ENCODE measurements around the gene PRKCQ.
"Not testable (repeated sequence)": the region's sequence is repeated elsewhere in the genome, so short reads cannot be mapped to it uniquely, and the experiment has no call there.

The PRKCQ gene

DNA sequence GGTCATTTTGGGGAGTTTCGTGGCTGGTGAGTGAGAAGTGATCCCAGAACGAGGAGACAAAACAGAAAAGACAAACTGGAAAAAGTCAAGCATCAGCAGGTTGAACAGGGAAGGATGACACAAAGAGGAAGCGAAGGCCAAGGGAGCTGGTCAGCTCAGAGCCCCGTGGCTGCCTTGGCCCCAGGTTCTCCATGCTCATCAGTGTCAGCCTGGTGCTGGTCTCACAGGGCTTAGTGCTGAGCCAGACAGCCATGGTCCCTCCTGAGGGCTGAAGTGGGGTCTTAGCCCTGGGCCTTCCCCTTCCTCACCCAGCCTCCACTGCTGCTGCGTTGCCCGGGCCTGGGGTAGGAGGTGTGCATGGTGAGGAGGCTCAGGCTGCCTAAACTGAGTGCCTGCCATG, 193.7 kb downstream of the PRKCQ start:
- in situ Hi-C loops (cut with MboI; ENCODE audit: low pct_unique_long_range_greater_than_20kb, low sequenced_read_pairs, unreplicated experiment): no loop called here
- DNase-seq (ENCODE audit: low spot score): no peak
- TF ChIP-seq CTCF (IDR thresholded peaks at IDR 0.05; ENCODE audit: extremely low read depth, insufficient read depth, missing control alignments): no peak

DNA sequence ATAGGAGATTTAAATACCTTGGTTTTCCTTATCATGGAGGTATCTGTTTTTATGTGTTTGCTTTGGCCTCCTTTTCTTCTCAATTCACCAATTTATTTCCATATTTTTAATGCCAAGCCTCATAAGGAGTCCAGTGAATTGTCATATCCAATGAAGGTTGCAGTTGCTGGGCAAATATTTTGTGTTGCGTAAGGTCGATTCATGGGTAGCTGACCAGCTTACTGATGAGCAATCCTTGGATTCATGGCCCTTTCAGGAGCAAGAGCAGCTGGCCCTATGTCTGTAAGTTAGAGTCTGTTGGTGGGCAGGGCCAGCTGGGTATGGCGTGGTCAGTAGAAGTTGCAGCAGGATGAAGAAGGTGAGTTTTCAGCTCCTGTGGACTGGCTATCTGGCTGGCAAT, 194.4 kb downstream of the PRKCQ start:
- TF ChIP-seq CTCF (IDR thresholded peaks at IDR 0.05; ENCODE audit: extremely low read depth, insufficient read depth, missing control alignments): no peak
- in situ Hi-C loops (cut with MboI; ENCODE audit: low pct_unique_long_range_greater_than_20kb, low sequenced_read_pairs, unreplicated experiment): no loop called here

GRCh38 chr10:6384847-6385246, 195.2 kb downstream of the PRKCQ start:
- in situ Hi-C loops (cut with MboI; ENCODE audit: low pct_unique_long_range_greater_than_20kb, low sequenced_read_pairs, unreplicated experiment): no loop called here
- DNase-seq (ENCODE audit: low spot score): no peak

More for the DNA sequence above, 194.4 kb downstream of the PRKCQ start:
- DNase-seq (ENCODE audit: low spot score): no peak

GRCh38 chr10:6384031-6384430, 196.0 kb downstream of the PRKCQ start:
- no peak for TF ChIP-seq CTCF (IDR thresholded peaks at IDR 0.05; ENCODE audit: extremely low read depth, insufficient read depth, missing control alignments)
- no peak for DNase-seq (ENCODE audit: low spot score)
- in situ Hi-C loops (cut with MboI; ENCODE audit: low pct_unique_long_range_greater_than_20kb, low sequenced_read_pairs, unreplicated experiment): no loop called here

More at GRCh38 chr10:6384847-6385246, 195.2 kb downstream of the PRKCQ start:
- TF ChIP-seq CTCF (IDR thresholded peaks at IDR 0.05; ENCODE audit: extremely low read depth, insufficient read depth, missing control alignments): no peak

DNA sequence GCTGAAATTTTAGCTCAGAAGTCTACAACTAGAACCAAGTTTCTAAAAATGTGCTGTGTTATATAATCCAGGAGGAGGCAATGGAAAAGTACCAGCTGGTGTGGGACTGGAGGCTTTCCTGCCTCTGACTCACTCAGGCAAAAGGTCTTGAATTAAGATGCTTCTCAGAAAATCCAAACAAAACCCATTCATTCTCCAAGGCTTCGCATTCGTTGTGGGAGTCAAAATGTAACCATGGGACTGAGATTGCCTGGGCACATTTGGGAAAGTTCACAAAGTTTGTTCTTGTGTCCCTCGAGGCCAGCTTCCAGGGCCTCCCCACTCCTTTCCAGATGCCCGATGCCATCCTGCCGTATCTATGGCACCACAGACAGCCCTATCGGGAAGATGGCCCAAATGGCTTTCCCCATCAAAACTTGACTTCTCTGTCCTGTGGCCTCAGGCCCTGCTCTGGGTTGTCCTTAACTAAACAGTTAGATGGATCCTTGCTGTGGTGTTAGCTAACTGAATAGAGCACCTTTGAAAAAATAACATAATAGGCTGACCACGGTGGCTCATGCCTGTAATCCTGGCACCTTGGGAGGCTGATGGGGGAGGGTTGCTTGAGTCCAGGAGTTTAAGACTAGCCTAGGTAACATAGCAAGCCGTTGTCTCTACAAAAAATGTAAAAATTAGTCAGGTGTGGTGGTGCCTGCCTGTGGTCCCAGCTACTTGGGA, 196.8 kb downstream of the PRKCQ start:
- no peak for DNase-seq (ENCODE audit: low spot score)
- TF ChIP-seq CTCF (IDR thresholded peaks at IDR 0.05; ENCODE audit: extremely low read depth, insufficient read depth, missing control alignments): no peak
- in situ Hi-C loops (cut with MboI; ENCODE audit: low pct_unique_long_range_greater_than_20kb, low sequenced_read_pairs, unreplicated experiment): no loop called here

- peak; percentile 46 for DNase-seq (ENCODE audit: low spot score)
- no peak for TF ChIP-seq CTCF (IDR thresholded peaks at IDR 0.05; ENCODE audit: extremely low read depth, insufficient read depth, missing control alignments)
- in situ Hi-C loops (cut with MboI; ENCODE audit: low pct_unique_long_range_greater_than_20kb, low sequenced_read_pairs, unreplicated experiment): no loop called here
These were observed 198.0 kb downstream of the PRKCQ start for GRCh38 chr10:6382081-6382480.

DNA sequence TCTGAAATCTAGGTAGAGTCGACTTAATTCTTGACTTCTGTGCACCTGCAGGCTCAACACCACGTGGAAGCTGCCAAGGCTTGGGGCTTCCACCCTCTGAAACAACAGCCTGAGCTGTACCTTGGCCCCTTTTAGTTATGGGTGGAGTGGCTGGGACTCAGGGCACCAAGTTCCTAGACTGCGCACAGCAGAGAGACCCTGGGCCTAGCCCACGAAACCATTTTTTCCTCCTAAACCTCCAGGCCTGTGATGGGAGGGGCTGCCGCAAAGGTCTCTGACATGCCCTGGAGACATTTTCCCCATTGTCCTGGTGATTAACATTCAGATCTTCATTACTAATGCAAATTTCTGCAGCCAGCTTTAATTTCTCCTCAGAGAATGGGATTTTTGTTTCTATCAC, 199.6 kb downstream of the PRKCQ start:
- DNase-seq (ENCODE audit: low spot score); in situ Hi-C loops (cut with MboI; ENCODE audit: low pct_unique_long_range_greater_than_20kb, low sequenced_read_pairs, unreplicated experiment): not testable (repeated sequence)
